Ovary (tissue), 3 donors: ENCODE data around the gene COL6A1.

ENCODE experiments used
- POLR2A ChIP-seq: fragments of 450-650 bp; IDR thresholded peaks from one replicate; pipeline ENCODE4 v1.6.1; 2017; ENCODE audit warnings: antibody characterized with exemption, mild to moderate bottlenecking, moderate library complexity
- TF ChIP-seq, protein P1 (sequence below), 3 donors: fragments of 450-650 bp in 2 of 3; fragments of 200-600 bp in 1 of 3; IDR thresholded peaks; one replicate each; pipeline versions ENCODE4 v1.5.1 to v1.8.0; 2016 to 2022; ENCODE audit warnings: antibody characterized with exemption in 3 of 3, mild to moderate bottlenecking in 1 of 3
- donor health status: DM: no; HTN: no; CAD: no.

DNA sequence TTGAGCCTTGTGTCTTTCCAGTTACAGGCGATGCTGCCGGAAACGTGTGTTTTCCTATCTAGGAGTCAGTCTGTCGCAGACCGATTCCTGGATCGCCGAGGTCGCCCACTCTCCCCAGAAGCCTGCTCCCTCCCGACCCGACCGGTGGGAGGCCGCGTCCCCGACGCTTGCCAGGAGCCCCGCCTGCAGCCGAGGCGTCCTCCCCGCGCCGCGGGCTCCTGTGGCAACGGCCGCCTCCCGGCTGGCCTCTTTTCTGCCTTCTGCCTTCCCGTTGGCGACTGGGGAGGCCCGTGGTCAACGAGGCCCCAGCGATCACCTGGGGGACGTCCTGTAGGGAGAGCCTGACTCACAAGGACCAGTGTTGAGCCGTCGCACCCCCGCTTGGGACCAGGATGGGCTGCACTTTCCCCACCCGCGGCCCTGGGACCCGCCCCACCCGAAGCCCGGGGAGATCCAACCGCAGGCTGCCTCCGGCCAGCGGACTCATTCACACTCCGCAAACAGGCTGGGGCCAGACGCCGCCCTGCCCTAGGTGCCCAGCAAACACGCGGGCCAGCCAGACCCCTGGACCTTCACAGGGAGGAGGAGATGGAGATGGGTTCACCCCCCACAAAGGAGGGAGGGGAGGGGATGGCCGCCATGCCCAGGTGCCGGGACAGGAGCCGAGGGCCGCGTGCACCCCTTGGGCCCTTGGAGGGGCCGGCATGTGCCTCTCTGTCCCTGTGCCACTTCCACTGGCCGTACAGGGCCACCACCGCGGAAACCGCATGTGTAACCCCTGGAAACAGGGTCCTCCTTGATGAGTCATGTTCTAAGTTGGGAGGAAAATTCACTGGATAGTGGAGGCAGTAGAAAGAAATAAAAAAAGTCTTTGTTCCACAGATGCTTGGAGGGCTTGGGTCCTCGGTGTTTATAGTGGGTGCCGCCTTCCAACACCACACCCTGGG is 7.2 kb upstream of the COL6A1 start:
- TF ChIP-seq, protein P1, sequence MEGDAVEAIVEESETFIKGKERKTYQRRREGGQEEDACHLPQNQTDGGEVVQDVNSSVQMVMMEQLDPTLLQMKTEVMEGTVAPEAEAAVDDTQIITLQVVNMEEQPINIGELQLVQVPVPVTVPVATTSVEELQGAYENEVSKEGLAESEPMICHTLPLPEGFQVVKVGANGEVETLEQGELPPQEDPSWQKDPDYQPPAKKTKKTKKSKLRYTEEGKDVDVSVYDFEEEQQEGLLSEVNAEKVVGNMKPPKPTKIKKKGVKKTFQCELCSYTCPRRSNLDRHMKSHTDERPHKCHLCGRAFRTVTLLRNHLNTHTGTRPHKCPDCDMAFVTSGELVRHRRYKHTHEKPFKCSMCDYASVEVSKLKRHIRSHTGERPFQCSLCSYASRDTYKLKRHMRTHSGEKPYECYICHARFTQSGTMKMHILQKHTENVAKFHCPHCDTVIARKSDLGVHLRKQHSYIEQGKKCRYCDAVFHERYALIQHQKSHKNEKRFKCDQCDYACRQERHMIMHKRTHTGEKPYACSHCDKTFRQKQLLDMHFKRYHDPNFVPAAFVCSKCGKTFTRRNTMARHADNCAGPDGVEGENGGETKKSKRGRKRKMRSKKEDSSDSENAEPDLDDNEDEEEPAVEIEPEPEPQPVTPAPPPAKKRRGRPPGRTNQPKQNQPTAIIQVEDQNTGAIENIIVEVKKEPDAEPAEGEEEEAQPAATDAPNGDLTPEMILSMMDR (IDR thresholded peaks at IDR 0.05): no peak
- TF ChIP-seq POLR2A: no peak
